ENCODE data around the gene ABCF2. TPM values are rescaled to one million over a fixed set of nuclear protein-coding genes. Genes with fewer than 3 reads are reported as not detected.
A peak's percentile ranks its signal among the peaks of the same experiment; 100 is the strongest.

Gene ABCF2
- polyA plus RNA-seq, 1 experiment: 62.5 TPM

DNA sequence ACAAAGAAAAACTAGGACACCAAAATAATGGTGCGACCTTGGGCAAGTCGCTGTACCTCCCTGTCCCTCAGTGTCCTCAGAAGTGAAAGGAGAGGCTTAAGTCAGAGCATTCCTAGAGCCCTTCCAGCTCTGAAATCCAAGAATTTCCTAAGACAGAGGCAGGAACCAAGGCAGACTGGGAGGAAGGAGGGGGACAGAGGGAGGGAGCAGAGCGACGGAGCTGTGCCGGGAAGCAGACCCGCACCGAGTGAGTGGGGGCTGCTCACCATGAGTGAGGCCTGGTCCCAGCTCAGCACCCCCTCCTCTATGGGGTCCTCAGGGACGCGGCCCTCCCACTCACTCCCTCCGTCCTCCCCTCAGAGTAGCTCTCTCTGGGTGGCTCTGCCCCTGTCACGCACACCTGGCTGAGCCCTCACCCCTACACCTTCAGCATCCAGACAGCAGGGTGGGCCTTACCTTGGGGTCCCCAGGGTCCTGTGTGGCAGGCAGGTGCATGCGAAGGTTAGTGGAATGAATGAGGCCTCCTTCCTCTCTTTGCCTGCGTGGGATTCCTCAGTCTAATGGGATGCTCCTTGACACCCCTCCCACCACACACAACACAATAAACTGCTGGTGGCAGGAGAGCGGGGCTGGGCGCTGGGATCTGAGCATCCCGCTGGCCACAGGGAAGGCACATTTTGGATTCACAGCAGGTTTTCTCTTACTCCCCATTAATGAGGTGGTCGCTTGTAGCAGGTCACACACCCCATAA lies 26.1 kb upstream of the ABCF2 start:
- ChIA-PET POLR2A (interaction anchor here (1.0 kb wide), 1 partner anchor 9 kb away, joined by 3 read pairs; no protein-coding TSS in a partner anchor), CTCF (interaction anchor here (1.0 to 1.6 kb wide), 5 partner anchors 9 to 20 kb away, joined by 3 to 5 read pairs (median 4); no protein-coding TSS in a partner anchor)
- Histone ChIP-seq H3K27me3 (ENCODE audit: control insufficient read depth, insufficient read depth, low read length) (peaks cover 11% of the 10 kb centered on the region), H3K4me3 (ENCODE audit: low read depth, low read length) (no peak overlapping the region), H3K36me3 (ENCODE audit: control insufficient read depth, insufficient read depth, low read length) (no peaks in the 10 kb centered on the region)
- DNase-seq (ENCODE audit: low read depth): no peak
- no peak for TF ChIP-seq CTCF (IDR thresholded peaks at IDR 0.05; ENCODE audit: insufficient read depth, low read depth, low read length)

DNA sequence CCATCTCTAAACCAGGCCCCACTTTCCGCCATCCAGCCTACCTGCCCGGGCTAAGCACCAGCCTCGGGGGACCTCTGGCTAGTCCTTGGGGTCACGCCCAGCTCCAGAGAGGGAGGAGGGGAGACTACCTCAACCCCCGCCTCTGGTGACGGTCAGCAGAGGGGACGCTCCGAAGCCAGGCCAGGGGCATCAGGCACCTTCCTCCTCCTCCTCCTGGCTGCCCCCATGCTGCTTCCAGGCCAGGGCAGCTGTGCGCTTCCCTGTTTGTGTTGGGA lies 25.5 kb upstream of the ABCF2 start:
- Histone ChIP-seq H3K27me3 (ENCODE audit: control insufficient read depth, insufficient read depth, low read length) (peaks cover 7% of the 10 kb centered on the region), H3K4me3 (ENCODE audit: low read depth, low read length) (peak overlapping the region; percentile 58), H3K36me3 (ENCODE audit: control insufficient read depth, insufficient read depth, low read length) (no peaks in the 10 kb centered on the region)
- DNase-seq (ENCODE audit: low read depth): no peak
- ChIA-PET CTCF (interaction anchor here (1.0 to 2.2 kb wide), 10 partner anchors 8 to 59 kb away, joined by 3 to 8 read pairs (median 5); no protein-coding TSS in a partner anchor), POLR2A (interaction anchor here (0.6 to 1.0 kb wide), 2 partner anchors 8 to 9 kb away, joined by 3 read pairs; no protein-coding TSS in a partner anchor)
- TF ChIP-seq CTCF (IDR thresholded peaks at IDR 0.05; ENCODE audit: insufficient read depth, low read depth, low read length): no peak

DNA sequence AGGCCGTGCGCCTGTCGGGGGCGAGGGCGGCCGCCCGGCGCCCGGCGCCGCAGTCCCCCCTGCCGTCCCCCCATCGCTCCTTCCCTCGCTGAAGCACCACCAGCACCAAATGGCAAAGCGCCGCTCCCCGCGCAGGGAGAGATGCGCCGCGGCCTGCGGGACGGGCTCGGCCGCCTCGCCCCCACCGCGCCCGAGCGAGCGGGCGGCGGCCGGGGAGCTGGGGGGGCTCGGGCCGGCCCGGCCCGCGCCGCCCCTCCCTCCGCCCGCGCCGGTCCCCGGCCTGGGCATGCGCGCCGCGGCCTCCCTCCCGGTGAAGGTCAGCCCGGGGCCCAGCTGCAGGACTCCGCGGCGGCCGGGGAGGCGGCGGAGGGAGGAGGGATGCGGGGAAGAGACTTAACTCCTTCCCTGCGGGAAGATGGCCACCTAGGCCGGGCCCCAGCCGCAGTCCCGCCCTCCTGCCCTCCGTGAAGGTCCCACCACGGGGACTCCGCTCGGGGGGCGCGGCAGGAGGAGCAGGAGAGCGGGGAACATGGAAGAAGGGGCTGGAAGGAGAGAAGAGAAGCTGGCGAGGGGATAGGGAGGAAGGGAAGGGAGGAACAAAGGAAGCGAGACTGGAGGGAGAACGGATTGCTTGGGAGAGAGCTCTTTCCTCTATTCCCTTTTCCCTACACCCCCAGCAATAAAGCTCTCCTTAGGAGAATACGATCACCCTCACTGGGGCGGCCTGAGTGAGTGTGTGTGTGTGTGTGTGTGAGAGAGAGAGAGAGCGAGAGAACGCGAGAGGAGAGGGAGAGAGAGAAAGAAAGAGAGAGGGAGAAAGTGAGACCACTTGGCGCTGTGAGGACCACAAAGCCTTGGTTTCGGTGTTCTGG lies 24.9 kb upstream of the ABCF2 start:
- peak overlapping the region; percentile 58 for H3K4me3 ChIP-seq (ENCODE audit: low read depth, low read length)
- no peak for TF ChIP-seq CTCF (IDR thresholded peaks at IDR 0.05; ENCODE audit: insufficient read depth, low read depth, low read length)
- CTCF ChIA-PET: interaction anchor here (1.0 to 2.2 kb wide), 9 partner anchors 8 to 59 kb away, joined by 3 to 8 read pairs (median 5); no protein-coding TSS in a partner anchor
- peaks cover 6% of the 10 kb centered on the region for H3K27me3 ChIP-seq (ENCODE audit: control insufficient read depth, insufficient read depth, low read length)
- H3K36me3 ChIP-seq (ENCODE audit: control insufficient read depth, insufficient read depth, low read length): no peaks in the 10 kb centered on the region
- POLR2A ChIA-PET: interaction anchor here (0.6 to 1.0 kb wide), 2 partner anchors 8 to 10 kb away, joined by 3 read pairs; no protein-coding TSS in a partner anchor
- DNase-seq (ENCODE audit: low read depth): no peak

DNA sequence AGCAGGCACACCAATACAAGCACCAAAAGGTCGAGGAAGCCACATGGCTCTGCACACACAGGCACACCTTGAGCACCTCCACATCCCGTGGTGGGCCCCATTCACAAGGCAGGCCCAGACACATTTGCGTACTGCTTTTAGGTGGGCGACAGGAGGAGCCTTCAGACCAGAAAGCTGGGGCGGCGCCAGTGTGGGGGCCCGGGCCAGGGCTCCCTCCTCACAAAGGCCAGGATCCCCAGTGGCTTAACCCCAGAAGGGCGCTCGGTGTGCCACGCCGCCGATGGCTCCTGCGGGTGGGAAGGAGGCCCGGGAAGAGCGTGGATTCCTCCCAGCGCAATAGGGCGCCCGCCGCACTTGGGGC lies 24.3 kb upstream of the ABCF2 start:
- DNase-seq (ENCODE audit: low read depth): no peak
- Histone ChIP-seq H3K36me3 (ENCODE audit: control insufficient read depth, insufficient read depth, low read length) (no peaks in the 10 kb centered on the region), H3K4me3 (ENCODE audit: low read depth, low read length) (peak overlapping the region; percentile 58), H3K27me3 (ENCODE audit: control insufficient read depth, insufficient read depth, low read length) (peaks cover 2% of the 10 kb centered on the region; the same call in 1 of the 2 replicates)
- no peak for TF ChIP-seq CTCF (IDR thresholded peaks at IDR 0.05; ENCODE audit: insufficient read depth, low read depth, low read length)
- ChIA-PET POLR2A (no interaction called here), CTCF (interaction anchor here (1.2 to 2.2 kb wide), 5 partner anchors 9 to 60 kb away, joined by 5 to 8 read pairs (median 5); no protein-coding TSS in a partner anchor)

Measured in BJ (cell line).